Neuronal stem cell (in vitro differentiated cells): ENCODE data around the gene PLCXD1.
"Not testable (repeated sequence)": the region's sequence is repeated elsewhere in the genome, so short reads cannot be mapped to it uniquely, and the experiment has no call there.

Source experiments
- DNase-seq: peaks from one replicate; pipeline ENCODE4 v3.0.0-alpha.2; 2013; ENCODE audit warnings: low spot score
- H2AFZ ChIP-seq: one replicate; pipeline ENCODE4 v1.6.1; 2013; ENCODE audit warnings: mild to moderate bottlenecking, low read length, inconsistent platforms
- H2AK5ac ChIP-seq: 2 replicates; pipeline ENCODE4 v1.6.1; 2013; ENCODE audit warnings: low read depth, mild to moderate bottlenecking, inconsistent platforms, low read length, moderate library complexity, mixed read lengths
- H2BK120ac ChIP-seq: 2 replicates; pipeline ENCODE4 v1.6.1; 2013; ENCODE audit warnings: low read depth, mild to moderate bottlenecking, inconsistent platforms, low read length, moderate library complexity, mixed read lengths
- H2BK12ac ChIP-seq: one replicate; pipeline ENCODE4 v1.6.1; 2013; ENCODE audit warnings: low read length, inconsistent platforms
- H2BK15ac ChIP-seq: 2 replicates; pipeline ENCODE4 v1.6.1; 2013; ENCODE audit warnings: mild to moderate bottlenecking, low read length, inconsistent platforms, mixed read lengths
- H2BK5ac ChIP-seq: one replicate; pipeline ENCODE4 v1.6.1; 2013; ENCODE audit warnings: inconsistent platforms, mild to moderate bottlenecking, low read length, moderate library complexity
- H3K14ac ChIP-seq: one replicate; pipeline ENCODE4 v1.6.1; 2013; ENCODE audit warnings: low read length, inconsistent platforms
- H3K18ac ChIP-seq: 2 replicates; pipeline ENCODE4 v1.6.1; 2013; ENCODE audit warnings: low read length, inconsistent platforms
- H3K23ac ChIP-seq: 2 replicates; pipeline ENCODE4 v1.6.1; 2013; ENCODE audit warnings: low read depth, mild to moderate bottlenecking, mixed read lengths, low read length, inconsistent platforms; ENCODE audit not compliant: poor library complexity
- H3K27ac ChIP-seq: replicated peaks from 3 replicates; pipeline ENCODE4 v1.5.1; 2013; ENCODE audit warnings: low read length, inconsistent platforms
- H3K27me3 ChIP-seq, 3 experiments: 2 replicates each; pipeline ENCODE4 v1.6.1; 2013; ENCODE audit warnings: low read length in 3 of 3, mild to moderate bottlenecking in 2 of 3, inconsistent platforms in 1 of 3, low read depth in 1 of 3, mixed read lengths in 1 of 3, moderate library complexity in 1 of 3; ENCODE audit not compliant: control insufficient read depth in 3 of 3, insufficient read depth in 3 of 3
- H3K36me3 ChIP-seq, 2 donors: replicated peaks in 1 of 2; 2 replicates each; pipeline ENCODE4 v1.6.1; 2013; ENCODE audit warnings: low read length in 2 of 2; ENCODE audit not compliant: control insufficient read depth in 2 of 2, insufficient read depth in 2 of 2
- H3K4ac ChIP-seq: 2 replicates; pipeline ENCODE4 v1.6.1; 2013; ENCODE audit warnings: inconsistent platforms, mild to moderate bottlenecking, low read length, moderate library complexity
- H3K4me1 ChIP-seq, 2 donors: 1 replicate in 1 of 2; 2 replicates in 1 of 2; pipeline ENCODE4 v1.6.1; 2013; ENCODE audit warnings: low read length in 2 of 2, low read depth in 1 of 2; ENCODE audit not compliant: control insufficient read depth in 2 of 2, insufficient read depth in 1 of 2
- H3K4me2 ChIP-seq: one replicate; pipeline ENCODE4 v1.6.1; 2013; ENCODE audit warnings: mild to moderate bottlenecking, low read length, inconsistent platforms; ENCODE audit not compliant: insufficient read depth, poor library complexity, severe bottlenecking
- H3K4me3 ChIP-seq, 2 donors: 2 replicates each; pipeline ENCODE4 v1.5.1; 2013; ENCODE audit warnings: low read length in 2 of 2, mild to moderate bottlenecking in 2 of 2, inconsistent platforms in 1 of 2, moderate library complexity in 1 of 2
- H3K79me1 ChIP-seq: one replicate; pipeline ENCODE4 v1.6.1; 2013; ENCODE audit warnings: low read depth, mild to moderate bottlenecking, inconsistent platforms, low read length, moderate library complexity
- H3K9ac ChIP-seq: one replicate; pipeline ENCODE4 v1.6.1; 2013; ENCODE audit warnings: mild to moderate bottlenecking, low read depth, low read length, inconsistent platforms; ENCODE audit not compliant: poor library complexity
- H3K9me3 ChIP-seq, 2 donors: replicated peaks in 1 of 2; 2 replicates each; pipeline versions ENCODE3 to v1.6.1; 2013; ENCODE audit warnings: low read length in 2 of 2, mild to moderate bottlenecking in 2 of 2, inconsistent platforms in 1 of 2, low read depth in 1 of 2, mixed read lengths in 1 of 2, moderate library complexity in 1 of 2; ENCODE audit not compliant: control insufficient read depth in 2 of 2, insufficient read depth in 1 of 2
- H4K8ac ChIP-seq: one replicate; pipeline ENCODE4 v1.6.1; 2013; ENCODE audit warnings: low read depth, mild to moderate bottlenecking, inconsistent platforms, low read length, moderate library complexity
- H4K91ac ChIP-seq: one replicate; pipeline ENCODE4 v1.6.1; 2013; ENCODE audit warnings: low read length, low read depth, mild to moderate bottlenecking, inconsistent platforms; ENCODE audit not compliant: poor library complexity
- whole genome bisulfite sequencing, 2 donors: extraction: QIAGEN DNeasy Blood & Tissue Kit; methylation state at CpG; one replicate each; pipeline ENCODE4 v1.1.7; 2013; ENCODE audit warnings: missing lambda C conversion rate in 2 of 2, mixed read lengths in 1 of 2; ENCODE audit not compliant: insufficient read length in 2 of 2, insufficient replicate concordance in 1 of 2; ENCODE audit errors: extremely low coverage in 2 of 2; 5-methylcytosine and 5-hydroxymethylcytosine counted together

The PLCXD1 gene

DNA sequence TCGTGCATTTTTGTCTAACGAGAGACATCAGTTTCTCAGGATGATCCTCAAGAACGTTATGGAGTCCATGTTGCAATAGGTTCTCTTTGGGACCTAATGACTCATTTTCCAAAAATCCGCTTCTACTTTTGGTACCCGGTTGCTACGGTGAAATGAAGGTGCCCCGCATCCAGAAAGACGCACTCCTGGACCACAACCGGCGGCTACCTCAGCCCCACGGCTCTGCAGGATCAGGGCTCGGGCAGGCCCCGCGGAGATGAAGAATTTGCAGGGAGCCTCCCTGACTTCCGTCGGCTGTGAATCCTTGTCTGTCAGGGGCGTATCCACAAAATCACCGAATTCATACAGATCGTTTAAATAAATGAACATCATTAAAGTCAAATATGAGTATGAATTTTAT, 21.8 kb downstream of the PLCXD1 start:
- peaks cover 3% of the 10 kb centered on the region for H3K79me1 ChIP-seq
- no peak overlapping the region for H3K18ac ChIP-seq
- H3K4me3 ChIP-seq = no peak overlapping the region
- no peak overlapping the region for H2BK120ac ChIP-seq
- no peaks in the 10 kb centered on the region for H3K4me1 ChIP-seq
- H3K23ac ChIP-seq = no peak overlapping the region
- H3K27me3 ChIP-seq = no peaks in the 10 kb centered on the region
- no peak overlapping the region for H3K14ac ChIP-seq
- no peak overlapping the region for H2AFZ ChIP-seq
- H3K4ac ChIP-seq = no peak overlapping the region
- H3K4me2 ChIP-seq = no peak overlapping the region
- no peak overlapping the region for H4K91ac ChIP-seq
- H2BK15ac ChIP-seq = no peak overlapping the region
- no CpG with 5 or more reads among the region's 19 CpGs for WGBS, 2 donors
- H3K9ac ChIP-seq = no peak overlapping the region
- H3K36me3 ChIP-seq = peaks cover 55 to 84% of the 10 kb centered on the region in 2 donors
- no peak overlapping the region for H2AK5ac ChIP-seq
- H4K8ac ChIP-seq = no peak overlapping the region
- no peak overlapping the region for H2BK12ac ChIP-seq
- H3K9me3 ChIP-seq = peaks cover 8 to 11% of the 10 kb centered on the region in 2 donors
- no peak for DNase-seq
- H2BK5ac ChIP-seq = no peak overlapping the region
- no peak overlapping the region for H3K27ac ChIP-seq

DNA sequence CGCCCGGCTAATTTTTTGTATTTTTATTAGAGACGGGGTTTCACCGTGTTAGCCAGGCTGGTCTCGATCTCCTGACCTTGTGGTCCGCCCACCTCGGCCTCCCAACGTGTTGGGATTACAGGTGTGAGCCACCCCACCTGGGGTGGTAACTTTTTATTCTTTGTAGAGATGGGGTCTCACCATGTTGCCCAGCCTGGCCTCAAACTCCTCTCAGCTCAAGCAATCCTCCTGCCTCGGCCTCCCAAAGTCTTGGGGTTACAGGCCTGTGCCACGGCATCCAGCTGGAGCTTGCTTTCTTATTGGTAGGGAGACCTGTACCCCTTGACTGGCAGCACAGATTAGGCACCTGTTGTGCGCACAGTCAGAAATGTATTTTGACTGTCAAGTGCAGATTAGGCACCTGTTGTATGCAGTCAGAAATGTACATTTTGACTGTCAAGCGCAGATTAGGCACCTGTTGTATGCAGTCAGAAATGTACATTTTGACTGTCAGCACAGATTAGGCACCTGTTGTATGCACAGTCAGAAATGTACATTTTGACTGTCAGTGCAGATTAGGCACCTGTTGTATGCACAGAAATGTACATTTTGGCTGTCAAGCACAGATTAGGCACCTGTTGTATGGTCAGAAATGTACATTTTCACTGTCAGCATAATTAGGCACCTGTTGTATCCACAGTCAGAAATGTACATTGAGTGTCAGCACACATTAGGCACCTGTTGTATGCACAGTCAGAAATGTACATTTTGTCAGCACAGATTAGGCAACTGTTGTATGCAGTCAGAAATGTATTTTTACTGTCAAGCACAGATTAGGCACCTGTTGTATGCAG, 24.8 kb downstream of the PLCXD1 start:
- not testable (repeated sequence) for DNase-seq, H3K4me2 ChIP-seq, H3K4me3 ChIP-seq, H3K9ac ChIP-seq, H2BK12ac ChIP-seq, H3K27ac ChIP-seq, H3K4ac ChIP-seq, H4K8ac ChIP-seq, H3K27me3 ChIP-seq, H2AFZ ChIP-seq, H2AK5ac ChIP-seq, H4K91ac ChIP-seq, H3K79me1 ChIP-seq, H3K23ac ChIP-seq, H2BK15ac ChIP-seq, H2BK5ac ChIP-seq, H2BK120ac ChIP-seq, H3K18ac ChIP-seq, H3K4me1 ChIP-seq, H3K14ac ChIP-seq
- no CpG with 5 or more reads among the region's 12 CpGs for WGBS, 2 donors
- Histone ChIP-seq H3K9me3 (peaks cover 8 to 11% of the 10 kb centered on the region in 2 donors), H3K36me3 (peaks cover 51 to 77% of the 10 kb centered on the region in 2 donors)

DNA sequence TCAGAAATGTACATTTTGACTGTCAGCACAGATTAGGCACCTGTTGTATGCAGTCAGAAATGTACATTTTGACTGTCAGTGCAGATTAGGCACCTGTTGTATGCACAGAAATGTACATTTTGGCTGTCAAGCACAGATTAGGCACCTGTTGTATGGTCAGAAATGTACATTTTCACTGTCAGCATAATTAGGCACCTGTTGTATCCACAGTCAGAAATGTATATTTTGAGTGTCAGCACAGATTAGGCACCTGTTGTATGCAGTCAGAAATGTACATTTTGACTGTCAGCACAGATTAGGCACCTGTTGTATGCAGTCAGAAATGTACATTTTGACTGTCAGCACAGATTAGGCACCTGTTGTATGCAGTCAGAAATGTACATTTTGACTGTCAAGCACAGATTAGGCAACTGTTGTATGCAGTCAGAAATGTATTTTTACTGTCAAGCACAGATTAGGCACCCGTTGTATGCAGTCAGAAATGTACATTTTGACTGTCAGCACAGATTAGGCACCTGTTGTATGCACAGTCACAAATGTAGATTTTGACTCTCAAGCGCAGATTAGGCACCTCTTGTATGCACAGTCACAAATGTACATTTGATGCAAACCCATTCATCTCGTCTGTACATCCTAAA, 25.6 kb downstream of the PLCXD1 start:
- H2BK12ac ChIP-seq, H3K23ac ChIP-seq, H3K9ac ChIP-seq, DNase-seq, H4K8ac ChIP-seq, H3K27ac ChIP-seq, H4K91ac ChIP-seq, H2AFZ ChIP-seq, H3K4me3 ChIP-seq, H3K4me2 ChIP-seq, H3K18ac ChIP-seq, H3K4me1 ChIP-seq, H2BK120ac ChIP-seq, H3K27me3 ChIP-seq, H2BK15ac ChIP-seq, H2AK5ac ChIP-seq, H3K4ac ChIP-seq, H2BK5ac ChIP-seq, H3K79me1 ChIP-seq, H3K14ac ChIP-seq: not testable (repeated sequence)
- WGBS, 2 donors = no CpG with 5 or more reads among the region's 3 CpGs
- Histone ChIP-seq H3K9me3 (peaks cover 8 to 11% of the 10 kb centered on the region in 2 donors), H3K36me3 (peaks cover 52 to 77% of the 10 kb centered on the region in 2 donors)
